ENCODE results near the gene LMBR1. TPM values are rescaled to one million over a fixed set of nuclear protein-coding genes. Genes with fewer than 3 reads are reported as not detected.

Gene LMBR1
- polyA plus RNA-seq, 1 donor from 2014 or later, result 68.9 TPM

DNA sequence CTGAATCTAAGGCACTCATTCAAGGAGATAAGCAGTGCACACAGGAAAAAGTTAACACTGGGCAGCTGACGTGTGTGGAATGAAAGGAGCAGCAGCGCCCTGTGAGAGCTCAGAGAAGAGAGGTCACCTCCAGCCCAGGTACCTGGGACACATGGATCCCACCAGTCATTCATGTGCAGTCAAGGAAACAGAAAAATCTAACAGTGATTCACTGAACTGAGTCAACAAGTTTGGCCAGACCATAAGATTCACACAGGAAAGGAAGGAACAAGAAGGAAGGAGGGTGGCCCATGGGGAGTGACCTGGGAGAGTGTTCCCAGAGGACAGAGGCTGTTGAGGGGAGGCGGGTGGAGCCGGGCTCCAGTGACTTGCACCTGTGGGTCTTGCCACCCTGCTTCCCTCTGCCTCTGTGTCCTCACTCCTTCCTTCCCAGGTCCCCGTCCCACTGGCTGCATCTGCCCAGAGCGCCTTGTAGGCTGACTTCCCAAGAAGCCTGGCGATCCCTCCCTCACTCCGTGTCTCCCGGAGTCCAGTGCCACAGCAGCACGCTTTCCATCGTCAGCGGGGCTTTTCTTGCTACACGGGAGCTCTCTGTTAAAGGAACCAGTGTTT, 224.7 kb downstream of the LMBR1 start:
- Histone ChIP-seq H3K4me3 (ENCODE audit: low read length) (no peak overlapping the region), H2AFZ (ENCODE audit: low read depth, low read length) (no peak overlapping the region), H3K9me2 (ENCODE audit: insufficient read depth, low read length) (no peaks in the 10 kb centered on the region), H3K27me3 (ENCODE audit: insufficient read depth, low read depth, low read length) (no peaks in the 10 kb centered on the region), H4K20me1 (ENCODE audit: insufficient read depth) (no peaks in the 10 kb centered on the region), H3K4me2 (ENCODE audit: low read length) (no peak overlapping the region), H3K36me3 (ENCODE audit: insufficient read depth, low read length) (peaks cover 8% of the 10 kb centered on the region), H3K9ac (ENCODE audit: low read length) (no peak overlapping the region), H3K79me2 (replicated peaks; ENCODE audit: insufficient read depth, low read length) (no peaks in the 10 kb centered on the region), H3K27ac (ENCODE audit: low read length) (no peak overlapping the region), H3K9me3 (ENCODE audit: low read length) (no peaks in the 10 kb centered on the region), H3F3A (ENCODE audit: insufficient read depth, low read length, poor library complexity, severe bottlenecking) (no peaks in the 10 kb centered on the region)
- TF ChIP-seq TAF1 (IDR thresholded peaks at IDR 0.05; ENCODE audit: low read depth) (no peak), RAD21 (conservative IDR thresholded peaks at IDR 0.05) (no peak), CTCF (IDR thresholded peaks at IDR 0.05; ENCODE audit: poor library complexity, severe bottlenecking) (no peak), SMC3 (conservative IDR thresholded peaks at IDR 0.05; ENCODE audit: poor library complexity) (no peak), EP300 (conservative IDR thresholded peaks at IDR 0.05; ENCODE audit: poor library complexity, severe bottlenecking) (no peak), EZH2 (IDR thresholded peaks at IDR 0.05; ENCODE audit: borderline replicate concordance, insufficient read depth, low read length, poor library complexity, severe bottlenecking) (no peak), MXI1 (conservative IDR thresholded peaks at IDR 0.05; ENCODE audit: poor library complexity, severe bottlenecking) (no peak), POLR2AphosphoS5 (IDR thresholded peaks at IDR 0.05) (no peak)
- TF ChIP-seq, protein P1, sequence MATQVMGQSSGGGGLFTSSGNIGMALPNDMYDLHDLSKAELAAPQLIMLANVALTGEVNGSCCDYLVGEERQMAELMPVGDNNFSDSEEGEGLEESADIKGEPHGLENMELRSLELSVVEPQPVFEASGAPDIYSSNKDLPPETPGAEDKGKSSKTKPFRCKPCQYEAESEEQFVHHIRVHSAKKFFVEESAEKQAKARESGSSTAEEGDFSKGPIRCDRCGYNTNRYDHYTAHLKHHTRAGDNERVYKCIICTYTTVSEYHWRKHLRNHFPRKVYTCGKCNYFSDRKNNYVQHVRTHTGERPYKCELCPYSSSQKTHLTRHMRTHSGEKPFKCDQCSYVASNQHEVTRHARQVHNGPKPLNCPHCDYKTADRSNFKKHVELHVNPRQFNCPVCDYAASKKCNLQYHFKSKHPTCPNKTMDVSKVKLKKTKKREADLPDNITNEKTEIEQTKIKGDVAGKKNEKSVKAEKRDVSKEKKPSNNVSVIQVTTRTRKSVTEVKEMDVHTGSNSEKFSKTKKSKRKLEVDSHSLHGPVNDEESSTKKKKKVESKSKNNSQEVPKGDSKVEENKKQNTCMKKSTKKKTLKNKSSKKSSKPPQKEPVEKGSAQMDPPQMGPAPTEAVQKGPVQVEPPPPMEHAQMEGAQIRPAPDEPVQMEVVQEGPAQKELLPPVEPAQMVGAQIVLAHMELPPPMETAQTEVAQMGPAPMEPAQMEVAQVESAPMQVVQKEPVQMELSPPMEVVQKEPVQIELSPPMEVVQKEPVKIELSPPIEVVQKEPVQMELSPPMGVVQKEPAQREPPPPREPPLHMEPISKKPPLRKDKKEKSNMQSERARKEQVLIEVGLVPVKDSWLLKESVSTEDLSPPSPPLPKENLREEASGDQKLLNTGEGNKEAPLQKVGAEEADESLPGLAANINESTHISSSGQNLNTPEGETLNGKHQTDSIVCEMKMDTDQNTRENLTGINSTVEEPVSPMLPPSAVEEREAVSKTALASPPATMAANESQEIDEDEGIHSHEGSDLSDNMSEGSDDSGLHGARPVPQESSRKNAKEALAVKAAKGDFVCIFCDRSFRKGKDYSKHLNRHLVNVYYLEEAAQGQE (IDR thresholded peaks at IDR 0.05; ENCODE audit: borderline replicate concordance), result no peak

DNA sequence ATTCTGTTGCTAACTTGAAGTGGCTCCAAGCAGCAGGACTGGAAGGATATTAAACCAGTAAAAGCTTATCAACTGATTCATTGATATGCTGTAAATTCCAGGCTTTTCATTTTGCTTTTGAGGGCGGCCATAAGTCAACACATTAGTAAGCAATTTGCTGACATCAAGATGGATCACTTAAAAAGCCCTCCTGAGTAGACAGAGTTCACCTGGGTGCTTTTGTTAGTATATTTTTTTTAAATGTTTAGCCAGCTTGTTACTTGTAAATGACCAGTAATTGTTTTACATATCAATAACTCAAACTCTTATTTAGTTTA, 225.9 kb downstream of the LMBR1 start:
- Histone ChIP-seq H2AFZ (ENCODE audit: low read depth, low read length) (no peak overlapping the region), H3K79me2 (replicated peaks; ENCODE audit: insufficient read depth, low read length) (no peaks in the 10 kb centered on the region), H3K27me3 (ENCODE audit: insufficient read depth, low read depth, low read length) (no peaks in the 10 kb centered on the region), H3K9me2 (ENCODE audit: insufficient read depth, low read length) (no peaks in the 10 kb centered on the region), H4K20me1 (ENCODE audit: insufficient read depth) (no peaks in the 10 kb centered on the region), H3K4me2 (ENCODE audit: low read length) (no peak overlapping the region), H3K36me3 (ENCODE audit: insufficient read depth, low read length) (peaks cover 7% of the 10 kb centered on the region), H3K27ac (ENCODE audit: low read length) (no peak overlapping the region), H3K9me3 (ENCODE audit: low read length) (no peaks in the 10 kb centered on the region), H3K9ac (ENCODE audit: low read length) (no peak overlapping the region), H3F3A (ENCODE audit: insufficient read depth, low read length, poor library complexity, severe bottlenecking) (no peaks in the 10 kb centered on the region), H3K4me3 (ENCODE audit: low read length) (no peak overlapping the region)
- TF ChIP-seq, protein P1 (IDR thresholded peaks at IDR 0.05; ENCODE audit: borderline replicate concordance), result no peak
- no peak for TF ChIP-seq SMC3 (conservative IDR thresholded peaks at IDR 0.05; ENCODE audit: poor library complexity)
- no peak for TF ChIP-seq TAF1 (IDR thresholded peaks at IDR 0.05; ENCODE audit: low read depth)
- no peak for TF ChIP-seq MXI1 (conservative IDR thresholded peaks at IDR 0.05; ENCODE audit: poor library complexity, severe bottlenecking)
- no peak for TF ChIP-seq CTCF (IDR thresholded peaks at IDR 0.05; ENCODE audit: poor library complexity, severe bottlenecking)
- TF ChIP-seq POLR2AphosphoS5 (IDR thresholded peaks at IDR 0.05), result no peak
- no peak for TF ChIP-seq EZH2 (IDR thresholded peaks at IDR 0.05; ENCODE audit: borderline replicate concordance, insufficient read depth, low read length, poor library complexity, severe bottlenecking)
- TF ChIP-seq RAD21 (conservative IDR thresholded peaks at IDR 0.05), result no peak
- no peak for TF ChIP-seq EP300 (conservative IDR thresholded peaks at IDR 0.05; ENCODE audit: poor library complexity, severe bottlenecking)
